Stomach (tissue), 4 donors: ENCODE results near the gene FEZ2.

Experiments
- CTCF ChIP-seq, 7 experiments: fragments of 450-650 bp in 4 of 7; fragments of 200-600 bp in 3 of 7; sonication (generic) in 3 of 7; IDR thresholded peaks; one replicate each; pipeline ENCODE4 v1.5.1; 2016 to 2019; ENCODE audit warnings: antibody characterized with exemption in 7 of 7, control low read depth in 2 of 7, mild to moderate bottlenecking in 1 of 7
- POLR2A ChIP-seq, 4 donors: fragments of 450-650 bp; IDR thresholded peaks; one replicate each; pipeline ENCODE4 v1.6.1; 2016; ENCODE audit warnings: antibody characterized with exemption in 4 of 4, control low read depth in 2 of 4, mild to moderate bottlenecking in 1 of 4, moderate library complexity in 1 of 4
- POLR2AphosphoS5 ChIP-seq, 3 donors: sonication (generic); formaldehyde crosslinking; IDR thresholded peaks; one replicate each; pipeline ENCODE4 v1.6.1; 2016; ENCODE audit warnings: antibody characterized with exemption in 3 of 3

- TF ChIP-seq CTCF (IDR thresholded peaks at IDR 0.05): no peak
- TF ChIP-seq POLR2A (IDR thresholded peaks at IDR 0.05): no peak
- no peak for TF ChIP-seq POLR2AphosphoS5 (IDR thresholded peaks at IDR 0.05)
Observed at GRCh38 chr2:36586672-36587071, 11.3 kb downstream of the FEZ2 start.
